Common myeloid progenitor, CD34-positive (primary cell): ENCODE results near the gene EPSTI1.
A peak's percentile ranks its signal among the peaks of the same experiment; 100 is the strongest.

Source experiments
- CTCF ChIA-PET: fragments of 350-600 bp; sonication (Branson Sonifier 250); formaldehyde crosslinking; loops from one replicate; lab custom pipeline; 2021; ENCODE audit warnings: antibody characterized with exemption; lab: Charles Lee
- POLR2A ChIA-PET: fragments of 350-600 bp; sonication (Branson Sonifier 250); formaldehyde crosslinking; loops from one replicate; lab custom pipeline; 2021; ENCODE audit warnings: antibody characterized with exemption; lab: Charles Lee
- DNase-seq, 3 donors: peaks; one replicate each; pipeline versions ENCODE4 v3.0.0 to v3.0.0-alpha.2; 2013
- H3K27ac ChIP-seq, 2 experiments: 1 replicate in 1 of 2; 2 replicates in 1 of 2; pipeline ENCODE4 v1.7.0; 2013; ENCODE audit warnings: inconsistent platforms in 2 of 2, low read length in 2 of 2, mild to moderate bottlenecking in 2 of 2, low read depth in 1 of 2, moderate library complexity in 1 of 2; ENCODE audit not compliant: severe bottlenecking in 2 of 2, insufficient read depth in 1 of 2, poor library complexity in 1 of 2
- H3K27me3 ChIP-seq, 5 experiments: replicated peaks in 2 of 5; 1 replicate in 3 of 5; 2 replicates in 2 of 5; pipeline versions ENCODE4 v1.6.1 to v1.7.0; 2013; ENCODE audit warnings: low read length in 4 of 5, mild to moderate bottlenecking in 2 of 5, moderate library complexity in 2 of 5, inconsistent platforms in 1 of 5; ENCODE audit not compliant: insufficient read depth in 5 of 5, control insufficient read depth in 4 of 5
- H3K36me3 ChIP-seq, 4 experiments: 1 replicate in 2 of 4; 2 replicates in 2 of 4; pipeline versions ENCODE4 v1.6.1 to v1.7.0; 2013; ENCODE audit warnings: low read length in 3 of 4, control low read depth in 1 of 4, mild to moderate bottlenecking in 1 of 4; ENCODE audit not compliant: control insufficient read depth in 4 of 4, insufficient read depth in 4 of 4
- H3K4me1 ChIP-seq, 4 experiments: 1 replicate in 3 of 4; 2 replicates in 1 of 4; pipeline versions ENCODE4 v1.6.1 to v1.7.1; 2013; ENCODE audit warnings: low read length in 3 of 4, mild to moderate bottlenecking in 3 of 4, control low read depth in 1 of 4, inconsistent platforms in 1 of 4, moderate library complexity in 1 of 4; ENCODE audit not compliant: control insufficient read depth in 4 of 4, insufficient read depth in 4 of 4; ENCODE audit errors: control extremely low read depth in 1 of 4
- H3K4me3 ChIP-seq, 7 experiments: 1 replicate in 4 of 7; 2 replicates in 3 of 7; pipeline versions ENCODE4 v1.5.1 to v1.7.0; 2013; ENCODE audit warnings: mild to moderate bottlenecking in 7 of 7, low read length in 6 of 7, moderate library complexity in 6 of 7, inconsistent platforms in 2 of 7, low read depth in 2 of 7, control low read depth in 1 of 7; ENCODE audit not compliant: insufficient read depth in 4 of 7, control insufficient read depth in 1 of 7; ENCODE audit errors: extremely low read depth in 1 of 7
- H3K9me3 ChIP-seq, 5 experiments: 1 replicate in 4 of 5; 2 replicates in 1 of 5; pipeline versions ENCODE4 v1.6.1 to v1.7.1; 2013; ENCODE audit warnings: low read length in 4 of 5, mild to moderate bottlenecking in 2 of 5, inconsistent platforms in 1 of 5, low read depth in 1 of 5, moderate library complexity in 1 of 5; ENCODE audit not compliant: control insufficient read depth in 4 of 5, insufficient read depth in 2 of 5; ENCODE audit errors: control extremely low read depth in 1 of 5
- WGBS: methylation state at CpG from one replicate; pipeline ENCODE4 v1.1.5; 2013; ENCODE audit not compliant: insufficient coverage; 5-methylcytosine and 5-hydroxymethylcytosine counted together

Gene EPSTI1

DNA sequence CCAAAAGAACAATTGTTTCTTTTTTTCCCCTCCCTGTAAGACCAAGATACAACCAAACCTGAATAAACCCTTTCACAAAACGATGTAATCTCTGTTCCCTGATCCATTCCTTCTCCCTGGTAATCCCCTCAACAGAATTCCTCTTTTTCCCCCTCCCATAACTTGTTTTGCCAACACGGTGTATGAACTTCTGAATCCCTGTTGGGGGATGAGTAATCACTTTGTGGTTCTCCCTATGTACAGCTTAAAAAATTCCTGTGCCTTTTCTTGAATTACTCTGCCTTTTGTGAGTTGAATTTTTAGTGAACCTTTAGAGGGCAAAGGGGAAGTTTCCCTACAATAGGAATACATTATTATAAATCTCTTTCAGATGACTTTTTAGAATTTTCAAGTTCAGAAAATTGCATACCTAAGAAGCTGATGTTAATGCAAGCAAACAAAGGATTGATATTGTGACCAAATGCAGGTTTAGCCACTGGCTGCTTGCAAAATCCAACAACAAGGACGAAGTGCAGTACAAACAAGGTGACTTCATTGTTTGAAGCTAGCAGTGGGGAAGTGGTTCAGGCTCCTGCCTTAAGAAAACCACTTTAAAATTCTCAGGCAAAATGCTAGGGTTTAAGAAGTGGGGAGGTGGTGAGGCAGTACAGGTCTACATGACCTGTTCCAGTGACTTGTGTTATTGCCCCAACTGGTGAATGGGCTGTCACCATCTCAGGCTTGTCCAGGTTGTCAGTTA is 15.0 kb upstream of the EPSTI1 start:
- CTCF ChIA-PET, result interaction anchor here (0.6 to 1.0 kb wide), 2 partner anchors 9 to 777 kb away, joined by 3 to 4 read pairs; no protein-coding TSS in a partner anchor
- H3K4me1 ChIP-seq, result peaks cover 0 to 2% (median 0%) of the 10 kb centered on the region in 4 experiments
- peak in 2 of 3 donors; percentile 15 to 24 for DNase-seq
- H3K27ac ChIP-seq, result no peak overlapping the region
- H3K9me3 ChIP-seq, result no peaks in the 10 kb centered on the region
- H3K36me3 ChIP-seq, result no peaks in the 10 kb centered on the region
- H3K4me3 ChIP-seq, result no peak overlapping the region
- WGBS, result 62% methylated on average over 2 of the region's 3 CpGs
- POLR2A ChIA-PET, result no interaction called here
- no peaks in the 10 kb centered on the region for H3K27me3 ChIP-seq

DNA sequence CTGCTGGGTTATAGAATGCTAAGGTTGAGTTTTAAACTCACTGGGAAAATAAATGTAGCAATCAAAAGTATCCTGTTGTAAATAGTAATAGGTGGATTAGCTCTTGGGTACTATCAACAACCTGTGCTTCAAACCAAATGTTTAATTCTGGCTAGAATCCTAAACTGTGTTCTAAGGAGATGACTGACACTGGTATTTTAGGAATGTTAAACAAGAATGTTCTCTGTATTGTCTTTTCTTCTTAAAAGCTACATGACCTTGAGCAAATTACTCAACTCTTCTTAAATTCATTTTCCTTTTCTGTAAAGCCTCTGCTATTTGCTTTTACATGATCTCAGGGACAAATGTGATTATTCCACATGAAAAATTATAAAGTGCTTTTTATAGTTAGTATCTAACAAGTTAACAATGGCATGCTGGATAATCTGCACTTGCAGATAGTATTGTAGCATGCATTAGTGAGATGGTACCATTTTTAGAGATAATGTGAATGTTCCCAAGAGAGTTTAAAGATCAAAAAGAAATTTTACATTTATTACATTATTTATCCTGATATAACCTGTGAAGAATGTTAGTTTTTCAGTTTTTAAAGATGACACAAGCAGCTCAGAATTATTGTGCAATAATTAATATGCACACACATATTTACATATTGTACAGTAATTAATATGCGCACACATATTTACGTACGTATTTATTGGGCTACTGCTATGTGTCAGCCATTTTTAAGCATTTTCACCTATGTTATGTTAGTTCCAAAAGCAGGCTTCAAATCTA is 13.6 kb upstream of the EPSTI1 start:
- ChIA-PET POLR2A (interaction anchor here (0.7 kb wide), 1 partner anchor 21 kb away, joined by 6 read pairs; no protein-coding TSS in a partner anchor), CTCF (interaction anchor here (0.6 to 1.2 kb wide), 3 partner anchors 9 to 61 kb away, joined by 3 to 4 read pairs (median 4); no protein-coding TSS in a partner anchor)
- no peak for DNase-seq
- no peaks in the 10 kb centered on the region for H3K9me3 ChIP-seq
- no CpG with 5 or more reads among the region's 3 CpGs for WGBS
- peaks cover 2 to 7% (median 6%) of the 10 kb centered on the region in 4 experiments for H3K4me1 ChIP-seq
- no peak overlapping the region for H3K4me3 ChIP-seq
- H3K27me3 ChIP-seq, result no peaks in the 10 kb centered on the region
- H3K36me3 ChIP-seq, result no peaks in the 10 kb centered on the region
- no peak overlapping the region for H3K27ac ChIP-seq

DNA sequence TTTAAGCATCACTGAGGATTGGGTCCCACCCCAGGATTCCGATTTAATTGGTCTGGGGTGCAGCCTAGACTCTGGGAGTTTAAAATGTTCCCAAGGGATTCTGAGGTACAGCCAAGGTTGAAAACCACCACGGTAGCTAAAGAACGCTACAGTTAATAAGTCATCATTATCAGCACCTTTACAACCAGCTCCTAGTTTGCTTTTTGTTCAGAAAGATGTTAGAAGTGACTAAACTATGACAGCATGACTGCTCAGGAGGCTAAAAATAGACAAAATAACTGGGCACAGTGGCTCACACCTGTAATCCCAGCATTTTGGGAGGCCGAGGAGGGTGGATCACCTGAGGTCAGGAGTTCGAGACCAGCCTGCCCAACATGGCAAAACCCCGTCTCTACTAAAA is 11.7 kb upstream of the EPSTI1 start:
- Histone ChIP-seq H3K27me3 (no peaks in the 10 kb centered on the region), H3K4me3 (no peak overlapping the region), H3K9me3 (no peaks in the 10 kb centered on the region), H3K27ac (no peak overlapping the region), H3K36me3 (no peaks in the 10 kb centered on the region), H3K4me1 (peaks cover 2 to 10% (median 6%) of the 10 kb centered on the region in 4 experiments)
- ChIA-PET CTCF (interaction anchor here (1.2 kb wide), 1 partner anchor 19 kb away, joined by 8 read pairs; the partner anchor contains the start of gene DNAJC15), POLR2A (no interaction called here)
- WGBS, result 100% methylated on average over 4 of the region's 6 CpGs
- DNase-seq, result no peak

DNA sequence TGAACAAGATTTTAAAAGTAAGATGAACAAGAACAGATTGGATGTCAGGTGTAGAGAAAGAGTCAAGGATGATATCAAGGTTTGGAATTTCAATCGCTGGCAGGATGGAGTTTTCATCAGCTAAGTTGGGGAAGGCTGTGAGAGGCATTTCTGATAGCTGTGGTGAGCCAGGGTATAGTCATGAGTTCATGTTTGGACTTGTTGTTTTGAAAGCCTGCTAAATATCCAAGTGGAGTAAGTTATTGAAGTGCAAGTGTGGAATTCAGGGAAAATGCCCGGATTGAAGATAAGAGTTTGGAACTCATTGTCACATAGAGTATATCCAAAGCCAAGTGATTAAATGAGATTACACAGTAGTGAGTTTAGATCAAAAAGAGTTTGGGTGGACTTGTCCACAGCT is 11.0 kb upstream of the EPSTI1 start:
- DNase-seq, result no peak
- POLR2A ChIA-PET, result no interaction called here
- no peak overlapping the region for H3K4me3 ChIP-seq
- H3K36me3 ChIP-seq, result no peaks in the 10 kb centered on the region
- no peaks in the 10 kb centered on the region for H3K9me3 ChIP-seq
- CTCF ChIA-PET, result interaction anchor here (1.2 kb wide), 1 partner anchor 20 kb away, joined by 8 read pairs; the partner anchor contains the start of gene DNAJC15
- no peak overlapping the region for H3K27ac ChIP-seq
- H3K27me3 ChIP-seq, result no peaks in the 10 kb centered on the region
- 100% methylated on average over 1 of the region's 2 CpGs for WGBS
- peaks cover 2 to 10% (median 6%) of the 10 kb centered on the region in 4 experiments for H3K4me1 ChIP-seq

DNA sequence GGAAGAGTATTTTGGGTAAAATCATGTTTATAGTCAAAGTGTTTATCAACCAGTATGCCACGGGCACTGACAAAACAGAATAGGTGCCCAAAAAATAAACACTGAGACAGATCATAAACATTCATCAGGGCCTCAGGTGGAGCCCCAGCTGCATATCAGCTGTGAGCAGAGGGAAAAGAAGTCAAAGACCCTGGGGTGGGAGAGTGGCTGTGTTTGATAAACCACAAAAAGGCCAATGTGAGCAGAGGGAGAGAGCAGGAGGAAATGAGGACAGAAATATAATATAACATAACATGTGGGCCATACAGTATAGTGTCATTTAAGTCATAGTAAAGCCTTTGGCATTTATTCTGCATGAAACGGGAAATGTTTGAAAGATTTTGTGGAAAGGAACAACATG is 10.0 kb upstream of the EPSTI1 start:
- POLR2A ChIA-PET, result no interaction called here
- Histone ChIP-seq H3K36me3 (no peaks in the 10 kb centered on the region), H3K27me3 (no peaks in the 10 kb centered on the region), H3K27ac (no peak overlapping the region), H3K9me3 (no peaks in the 10 kb centered on the region), H3K4me3 (no peak overlapping the region), H3K4me1 (peaks cover 2 to 10% (median 5%) of the 10 kb centered on the region in 4 experiments)
- CTCF ChIA-PET, result interaction anchor here (0.7 kb wide), 1 partner anchor 10 kb away, joined by 3 read pairs; the partner anchor contains the start of gene EPSTI1
- WGBS, result 80% methylated on average over 1 of the region's 2 CpGs
- peak in 1 of 3 donors; percentile 22 for DNase-seq

DNA sequence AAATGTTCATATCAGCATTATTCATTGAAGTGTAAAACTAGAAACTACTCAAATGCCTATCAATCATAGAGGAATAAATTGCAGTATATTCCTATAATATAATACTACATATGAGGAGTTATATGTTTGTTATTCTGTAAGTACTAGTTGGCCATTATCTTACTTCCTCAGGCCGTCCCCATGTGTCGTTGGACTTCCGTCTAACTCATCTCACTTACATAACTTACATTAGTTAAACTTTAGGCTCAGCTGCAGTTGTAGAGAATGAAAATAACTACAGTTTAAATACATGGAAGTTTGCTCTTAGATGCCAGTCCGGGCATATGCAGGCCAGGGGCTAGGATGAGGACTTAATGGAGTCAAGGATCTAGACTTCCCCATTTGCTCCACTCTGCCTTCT is 8.6 kb upstream of the EPSTI1 start:
- Histone ChIP-seq H3K27me3 (no peaks in the 10 kb centered on the region), H3K4me3 (no peak overlapping the region), H3K4me1 (peaks cover 2 to 10% (median 5%) of the 10 kb centered on the region in 4 experiments), H3K36me3 (no peaks in the 10 kb centered on the region), H3K9me3 (no peaks in the 10 kb centered on the region), H3K27ac (peak overlapping the region in 1 of 2 experiments; percentile 56)
- 8% methylated on average over 2 of the region's 4 CpGs for WGBS
- ChIA-PET POLR2A (no interaction called here), CTCF (no interaction called here)
- peak; percentile 69 to 94 (median 90) for DNase-seq
